Erythroblast (primary cell): ENCODE measurements around the gene SLC38A5.

ENCODE experiments used
- GATA1 ChIP-seq: IDR thresholded peaks from 2 replicates; pipeline ENCODE4 v1.6.1; 2011; ENCODE audit warnings: low read depth, mild to moderate bottlenecking, control low read depth, low read length, moderate library complexity
- POLR2A ChIP-seq: IDR thresholded peaks from 2 replicates; pipeline ENCODE4 v1.6.1; 2011; ENCODE audit warnings: mild to moderate bottlenecking, low read length

GRCh38 chrX:48476919-48477318 lies 6.9 kb upstream of the SLC38A5 start:
- TF ChIP-seq POLR2A (no peak), GATA1 (no peak)
